GM10847 (cell line): Measurements from ENCODE around the gene MYO16.

Experiments used
- POLR2A ChIP-seq: IDR thresholded peaks from 2 replicates; pipeline ENCODE4 v1.6.1; 2011; ENCODE audit not compliant: insufficient read length; ENCODE audit errors: extremely low read depth

MYO16 gene

DNA sequence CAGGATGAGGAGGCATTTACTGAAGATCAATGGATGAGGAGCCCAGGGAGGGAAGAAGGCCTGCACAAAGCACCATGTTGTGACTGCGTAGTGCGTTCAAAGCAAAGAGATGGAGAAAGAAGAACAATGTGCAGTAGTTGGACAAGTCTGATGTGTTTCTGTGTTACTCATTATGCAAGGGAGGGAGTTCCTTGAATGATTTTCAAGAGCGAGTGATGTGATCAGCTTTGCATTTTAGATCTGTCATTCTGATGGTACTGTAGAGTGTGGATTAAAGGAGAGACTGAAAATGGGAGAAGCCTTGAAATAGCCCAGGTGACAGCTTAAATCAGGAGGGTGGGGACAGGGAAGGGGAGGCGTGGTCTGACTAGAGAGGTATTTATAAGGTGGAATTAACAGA, 9.5 kb downstream of the MYO16 start:
- no peak for TF ChIP-seq POLR2A

DNA sequence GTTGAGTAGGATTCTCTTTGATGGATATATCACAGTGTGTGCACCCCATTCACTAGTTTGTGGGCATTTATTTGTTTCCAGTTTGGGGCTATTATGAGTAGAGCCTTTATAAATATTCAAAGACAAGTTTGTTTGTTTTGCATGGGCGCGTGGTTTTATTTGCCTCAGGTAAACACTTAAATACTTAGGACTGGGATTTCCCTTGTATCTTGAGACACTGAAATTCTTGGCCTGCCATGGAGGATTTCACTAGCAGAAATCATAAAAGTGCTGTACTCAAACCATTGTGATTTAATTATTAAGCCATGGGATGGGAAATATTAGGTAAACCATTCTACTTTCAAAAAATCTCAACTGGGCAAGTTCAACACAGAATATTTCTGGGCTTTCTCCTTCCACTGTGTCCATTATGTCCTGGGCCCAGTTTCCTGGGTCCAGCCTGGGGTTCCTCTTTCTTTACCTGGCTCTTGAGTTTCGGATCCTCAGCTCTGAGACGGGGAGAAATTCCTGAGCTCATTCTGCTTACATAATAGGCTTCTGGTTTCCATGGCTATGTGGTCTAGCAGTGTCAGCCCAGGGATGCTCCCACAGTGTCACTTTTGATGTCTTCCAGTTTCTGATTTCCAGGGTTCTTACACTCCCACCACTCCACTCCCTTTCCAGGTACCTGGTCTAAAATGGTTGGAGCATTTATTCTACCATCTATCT, 14.4 kb downstream of the MYO16 start:
- no peak for TF ChIP-seq POLR2A

DNA sequence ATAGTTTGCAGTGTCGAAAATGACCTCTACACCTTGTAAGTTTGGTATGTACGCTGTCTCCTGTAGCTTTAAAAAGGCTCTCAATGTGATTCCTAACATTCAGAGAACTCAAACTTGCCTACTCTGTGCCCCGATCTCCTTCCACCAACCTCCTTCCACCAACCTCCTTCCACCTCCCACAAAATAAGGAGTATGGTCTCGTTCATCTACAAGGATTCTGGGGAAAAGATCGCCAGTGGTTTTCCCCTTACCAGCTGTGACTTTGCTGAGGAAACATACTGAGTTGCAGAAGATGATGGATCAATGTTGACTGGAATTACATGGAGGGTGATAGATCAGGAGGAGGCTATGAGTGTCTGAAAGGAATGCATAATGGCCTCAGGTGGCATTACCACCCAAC, 16.0 kb downstream of the MYO16 start:
- TF ChIP-seq POLR2A, result no peak

DNA sequence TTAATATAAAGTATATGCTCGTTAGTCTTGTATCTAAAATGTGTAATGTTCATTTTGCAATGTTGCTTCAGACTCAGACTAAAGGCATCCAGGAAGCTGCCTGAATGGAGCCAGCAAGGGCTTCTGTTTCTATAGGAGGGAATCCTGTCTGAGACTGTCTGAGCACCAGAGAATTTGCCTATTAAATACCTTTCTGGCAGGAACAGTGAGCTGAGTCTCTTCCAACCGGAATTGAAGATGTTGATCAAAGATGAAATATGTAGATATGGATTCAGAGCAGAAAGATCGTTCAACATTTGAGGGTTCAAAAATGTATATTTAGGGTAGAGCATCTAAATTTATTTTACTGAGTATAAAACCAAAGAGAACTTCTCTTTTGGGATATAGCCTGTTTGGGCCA, 20.9 kb downstream of the MYO16 start:
- no peak for TF ChIP-seq POLR2A

DNA sequence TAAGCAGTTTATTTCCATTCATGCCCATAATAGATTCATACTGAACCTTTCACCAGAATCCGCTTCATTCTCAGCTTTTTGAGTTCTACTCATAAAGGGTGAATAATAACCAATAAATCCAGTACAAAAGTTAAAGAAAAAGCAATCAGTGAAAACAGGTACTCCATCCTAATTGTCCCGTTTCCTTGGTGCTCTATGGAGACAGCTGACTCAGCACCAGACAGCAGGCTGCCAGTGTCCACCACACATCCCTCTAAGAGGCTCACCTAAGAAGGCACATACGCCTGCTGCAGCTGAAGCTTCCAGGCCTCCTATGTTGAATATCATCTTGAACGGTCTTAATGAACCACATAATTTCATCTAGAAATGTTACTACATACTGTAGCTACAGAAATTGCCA, 27.3 kb downstream of the MYO16 start:
- TF ChIP-seq POLR2A, result no peak

DNA sequence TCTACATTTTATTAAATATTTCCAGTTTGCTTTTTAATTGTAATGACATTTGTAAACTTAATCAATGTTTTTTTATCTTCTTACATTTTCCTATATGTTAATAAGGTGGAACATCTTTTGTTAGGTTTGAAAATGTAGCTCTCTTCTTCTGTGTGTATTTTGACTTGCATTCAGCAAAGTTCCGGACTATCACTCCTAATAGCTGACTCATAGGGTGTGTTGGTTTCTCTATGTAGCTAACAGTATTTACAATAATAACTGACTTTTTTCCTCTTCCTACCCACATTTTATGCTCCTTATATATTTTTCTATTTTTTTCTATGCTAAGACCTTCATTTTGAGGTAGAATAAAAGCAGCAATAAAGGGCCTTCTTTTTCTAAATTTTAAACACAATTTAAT, 28.1 kb downstream of the MYO16 start:
- TF ChIP-seq POLR2A, result no peak

DNA sequence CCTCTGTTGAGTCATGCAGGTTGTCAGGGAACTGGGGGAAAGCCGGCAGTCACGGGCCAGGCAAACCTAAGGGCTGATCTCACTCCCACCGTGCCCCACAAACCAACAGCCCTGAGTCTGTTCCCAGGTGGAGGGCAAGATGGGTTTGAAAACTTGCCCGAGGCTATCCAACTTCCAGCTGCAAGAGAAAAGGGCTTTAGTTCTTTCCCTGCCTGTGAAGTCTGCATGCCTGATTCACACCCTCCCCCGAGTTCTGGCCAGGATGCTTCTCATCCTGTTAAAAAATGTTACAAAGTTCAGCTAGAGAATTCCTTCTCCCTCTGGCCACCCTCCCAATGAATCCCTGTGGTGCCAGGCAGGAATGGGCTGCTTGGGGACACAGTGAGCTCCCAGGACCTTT, 33.1 kb downstream of the MYO16 start:
- TF ChIP-seq POLR2A, result no peak

DNA sequence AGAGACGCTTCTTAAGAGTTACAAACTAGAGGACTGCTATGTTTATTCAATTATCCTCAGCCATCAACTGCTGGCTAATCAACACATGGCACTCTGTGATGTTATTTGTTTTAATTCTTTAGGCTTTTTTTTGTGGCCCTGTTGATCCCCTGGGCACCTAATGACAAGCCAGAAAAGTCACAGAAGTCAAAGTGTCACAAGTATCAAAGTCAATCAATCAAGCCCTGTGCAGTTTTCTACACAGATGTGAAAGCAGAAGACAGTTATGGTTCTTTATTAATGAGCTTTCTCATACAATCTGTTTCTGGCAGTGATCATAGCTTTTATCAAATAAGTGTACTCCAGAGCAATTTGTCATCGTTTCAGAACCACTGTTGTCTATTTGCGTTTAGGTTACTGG, 34.3 kb downstream of the MYO16 start:
- TF ChIP-seq POLR2A, result no peak

DNA sequence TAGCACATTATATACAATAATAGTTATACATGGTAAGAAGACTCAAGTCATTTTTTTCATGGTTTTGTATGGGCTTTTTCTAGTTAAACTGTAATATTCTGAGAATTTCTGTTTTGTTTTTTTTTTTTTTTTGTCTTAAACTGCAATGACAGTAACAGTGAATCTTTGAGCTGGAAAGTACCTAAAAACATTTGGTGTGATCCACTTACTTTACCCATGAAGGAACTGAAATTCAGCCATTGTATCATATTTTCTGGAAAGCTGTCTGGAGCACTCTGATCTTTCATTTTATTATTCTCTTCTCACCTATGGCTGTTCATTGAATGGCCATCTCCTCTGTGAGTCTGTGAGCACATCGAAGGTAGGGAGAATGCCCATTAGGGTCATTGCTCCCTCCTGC, 37.8 kb downstream of the MYO16 start:
- no peak for TF ChIP-seq POLR2A

DNA sequence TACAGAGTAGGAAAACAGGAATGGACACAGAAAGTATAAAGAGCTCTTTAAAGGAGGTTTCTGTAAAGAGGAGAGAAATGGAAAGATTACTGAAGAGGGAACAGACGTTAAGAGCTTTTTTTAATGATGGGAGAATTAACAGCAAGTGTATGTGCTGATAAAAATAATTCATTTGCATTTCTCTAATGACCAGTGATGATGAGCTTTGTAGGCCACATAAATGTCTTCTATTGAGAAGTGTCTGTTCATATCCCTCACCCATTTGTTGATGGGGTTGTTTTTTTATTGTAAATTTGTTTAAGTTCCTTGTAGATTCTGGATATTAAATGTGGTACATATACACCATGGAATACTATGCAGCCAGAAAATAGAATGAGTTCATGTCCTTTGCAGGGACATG, 40.0 kb downstream of the MYO16 start:
- no peak for TF ChIP-seq POLR2A

DNA sequence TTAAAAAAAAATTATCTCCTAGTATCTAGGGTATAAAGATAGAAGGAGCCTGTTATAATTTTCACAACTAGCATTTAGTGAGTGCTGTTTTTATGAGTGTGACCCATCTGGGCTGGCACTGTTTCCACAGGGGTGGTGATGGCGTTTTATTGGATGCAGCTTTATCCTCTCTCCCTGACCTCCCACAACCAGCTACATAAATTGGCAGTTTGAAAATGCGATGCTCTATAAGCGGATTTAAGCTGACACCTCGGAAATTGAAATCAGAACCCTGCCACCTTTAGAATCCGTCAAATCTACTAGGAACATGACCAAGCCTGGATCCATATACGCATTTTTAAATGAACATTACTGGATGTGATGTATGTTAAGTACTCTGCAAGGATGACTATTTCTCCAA, 44.9 kb downstream of the MYO16 start:
- TF ChIP-seq POLR2A, result no peak

DNA sequence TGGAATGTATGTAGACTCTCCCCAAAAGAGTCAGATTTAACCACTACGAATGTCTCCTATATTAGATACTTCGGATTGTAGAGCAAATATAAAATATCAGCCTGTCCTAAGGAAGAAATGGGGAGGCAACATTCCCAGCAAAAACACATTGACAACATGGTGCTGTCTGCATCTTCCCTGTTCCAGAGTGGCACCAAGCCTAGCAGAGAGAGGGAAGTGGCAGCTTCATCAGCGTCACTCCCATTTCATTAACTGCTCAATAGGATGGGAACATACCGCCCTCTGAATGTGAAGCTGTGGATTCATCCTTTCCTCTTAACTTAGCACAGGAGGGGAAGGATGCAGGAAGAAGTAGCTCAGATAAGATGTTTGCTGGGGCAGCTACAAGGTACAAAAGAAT, 45.4 kb downstream of the MYO16 start:
- no peak for TF ChIP-seq POLR2A

DNA sequence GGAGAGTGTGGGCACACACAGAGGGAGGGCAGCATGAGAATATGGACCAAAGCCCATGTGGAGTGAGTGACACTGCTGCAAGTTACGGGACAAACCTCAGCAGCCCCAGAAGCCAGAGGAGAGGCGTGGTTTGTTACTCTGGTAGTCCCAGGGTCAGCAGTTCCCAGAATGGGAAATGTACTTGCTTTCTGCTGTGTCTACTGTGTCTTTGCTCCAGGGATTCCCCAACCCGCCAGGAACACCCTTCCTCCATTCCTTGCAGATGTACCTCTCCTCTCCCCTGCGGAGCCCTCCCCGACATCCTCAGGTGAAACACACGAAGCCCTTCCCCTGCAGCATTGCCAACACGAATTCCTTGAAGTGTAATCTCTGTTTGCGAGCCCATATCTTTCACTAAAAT, 47.2 kb downstream of the MYO16 start:
- TF ChIP-seq POLR2A, result no peak

DNA sequence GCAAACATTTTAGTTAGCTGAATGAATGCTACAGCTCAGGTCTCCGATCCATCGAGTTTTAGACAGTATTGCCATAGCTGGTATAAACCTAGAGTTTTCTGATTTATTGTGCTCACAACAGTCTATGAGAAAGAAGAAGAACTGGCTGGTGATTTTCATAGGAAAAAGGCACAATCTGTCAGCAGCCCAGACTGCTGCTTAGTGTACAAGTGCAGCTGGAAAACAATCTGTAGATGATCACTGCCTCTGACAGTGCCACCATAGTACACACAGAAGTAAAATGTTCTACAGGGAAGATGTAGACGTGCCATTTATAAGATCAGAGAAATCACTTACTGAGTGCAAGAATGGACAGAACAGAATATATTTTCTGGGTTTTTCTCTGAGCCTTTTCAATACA, 48.4 kb downstream of the MYO16 start:
- TF ChIP-seq POLR2A, result no peak

DNA sequence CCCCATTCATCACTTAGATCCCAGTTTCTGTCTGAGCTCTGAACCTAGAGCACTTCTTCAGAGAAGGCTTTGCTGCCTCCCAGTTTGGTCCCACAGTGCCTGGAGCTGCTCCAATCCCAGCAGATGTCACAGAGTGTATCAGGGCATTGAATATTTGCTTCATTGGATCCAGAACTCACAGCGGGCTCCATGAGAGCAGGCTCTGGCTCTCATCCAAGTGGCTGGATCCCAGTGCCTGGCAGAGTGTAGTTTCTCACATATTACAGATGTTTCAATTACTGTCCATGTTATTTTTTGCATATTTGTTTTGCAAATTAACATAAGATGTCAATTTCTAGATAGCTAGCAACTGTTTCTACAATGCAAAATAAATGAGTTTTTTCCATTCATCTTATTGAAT, 50.6 kb downstream of the MYO16 start:
- TF ChIP-seq POLR2A, result no peak

DNA sequence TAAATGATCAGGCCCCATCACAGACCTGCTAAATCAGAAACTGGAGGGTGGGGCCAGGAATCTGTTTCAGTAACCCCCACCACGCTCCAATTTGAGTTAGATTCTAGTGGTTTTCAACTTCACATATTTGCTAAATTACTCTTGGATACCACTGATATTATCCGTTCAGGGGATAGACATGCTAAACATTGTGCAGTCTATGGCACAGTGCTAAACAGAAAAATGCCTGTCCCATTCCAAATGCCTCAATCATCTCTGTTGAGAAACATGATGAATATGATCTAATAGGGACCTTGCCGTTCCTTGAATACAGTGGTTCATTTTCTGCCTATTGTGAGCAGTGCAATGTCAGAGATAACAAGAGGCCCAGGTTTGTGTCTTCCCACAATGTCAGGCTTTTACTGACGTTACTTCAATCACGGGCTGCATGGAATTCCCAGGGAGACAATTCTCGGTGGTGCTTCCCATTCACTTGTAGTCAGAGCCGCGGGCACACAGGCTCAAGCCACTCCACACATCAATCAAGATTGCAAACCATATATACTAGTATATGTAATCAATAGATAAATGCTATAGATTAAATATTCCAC, 52.7 kb downstream of the MYO16 start:
- no peak for TF ChIP-seq POLR2A

DNA sequence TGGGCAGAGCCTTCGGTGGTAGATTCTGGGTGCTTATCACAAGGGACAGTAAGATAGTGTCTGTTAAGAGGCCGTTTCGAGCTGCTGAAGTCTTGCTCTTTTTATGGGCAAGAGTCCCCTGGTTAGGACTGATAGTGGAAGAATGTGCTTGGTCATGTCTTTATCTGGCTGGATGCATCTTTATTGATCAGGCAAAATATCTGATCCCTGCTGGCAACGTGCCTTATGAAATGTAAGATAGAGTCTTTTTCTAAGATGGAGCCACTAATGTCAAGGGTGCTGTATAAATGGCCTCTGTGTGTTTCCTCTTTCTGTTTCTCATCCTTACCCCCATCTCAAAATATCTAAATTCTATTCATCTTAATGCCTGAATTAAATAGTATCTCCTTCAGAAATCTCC, 53.3 kb downstream of the MYO16 start:
- no peak for TF ChIP-seq POLR2A
